SH-SY5Y (cell line): ENCODE measurements around the gene CXCL9.

ENCODE experiments used
- GATA2 ChIP-seq: IDR thresholded peaks from 2 replicates; pipeline ENCODE4 v1.6.1; 2011; ENCODE audit warnings: mild to moderate bottlenecking, low read depth, low read length
- GATA3 ChIP-seq: IDR thresholded peaks from 2 replicates; pipeline ENCODE4 v1.6.1; 2011; ENCODE audit warnings: low read depth, mild to moderate bottlenecking, low read length, moderate library complexity

DNA sequence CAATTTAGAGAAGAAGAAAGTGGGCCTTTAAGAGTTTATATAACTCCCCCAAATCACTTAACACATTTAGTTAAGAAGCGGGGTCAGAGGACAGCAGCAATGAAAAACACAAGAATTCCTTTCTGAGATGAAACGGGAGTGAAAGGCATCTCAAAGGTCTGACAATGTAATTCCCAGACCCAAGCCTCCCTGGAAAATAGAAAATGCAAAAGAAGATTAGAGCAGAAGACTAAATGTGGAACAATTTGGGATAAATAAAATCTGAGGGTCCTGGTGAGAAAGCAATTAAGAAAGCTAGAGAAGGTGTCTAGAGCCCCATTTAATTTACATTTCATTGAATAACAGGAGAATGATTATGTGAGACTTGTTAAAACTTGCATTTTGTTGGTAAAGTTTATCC is 48.1 kb upstream of the CXCL9 start:
- TF ChIP-seq GATA2: no peak
- no peak for TF ChIP-seq GATA3
